Stimulated activated CD4-positive, alpha-beta T cell treated with anti-CD3 and anti-CD28 coated beads, TNF-alpha, amount 100 ng/mL, for 48 hours (primary cell): ENCODE measurements around the gene LPCAT1.
A peak's percentile ranks its signal among the peaks of the same experiment; 100 is the strongest.
"Not testable (repeated sequence)": the region's sequence is repeated elsewhere in the genome, so short reads cannot be mapped to it uniquely, and the experiment has no call there.

ENCODE experiments used
- DNase-seq, 3 donors: peaks; one replicate each; pipeline ENCODE4 v3.0.0-alpha.2; 2020; ENCODE audit warnings: low read depth in 3 of 3

The LPCAT1 gene

GRCh38 chr5:1480217-1480616, 43.5 kb downstream of the LPCAT1 start:
- no peak for DNase-seq

- DNase-seq = peak in 1 of 3 donors; percentile 21
Measured at GRCh38 chr5:1479581-1480188, 44.1 kb downstream of the LPCAT1 start.

- DNase-seq = no peak
Measured at GRCh38 chr5:1479066-1479465, 44.7 kb downstream of the LPCAT1 start.

- no peak for DNase-seq
Measured at GRCh38 chr5:1478271-1479035, 45.3 kb downstream of the LPCAT1 start.

- DNase-seq = no peak
Measured at GRCh38 chr5:1477341-1477740, 46.4 kb downstream of the LPCAT1 start.

GRCh38 chr5:1476967-1477310, 46.8 kb downstream of the LPCAT1 start:
- no peak for DNase-seq

- no peak for DNase-seq
Measured at GRCh38 chr5:1476181-1476966, 47.4 kb downstream of the LPCAT1 start.

GRCh38 chr5:1475544-1475900, 48.2 kb downstream of the LPCAT1 start:
- not testable (repeated sequence) for DNase-seq

- no peak for DNase-seq
Measured at GRCh38 chr5:1474866-1475543, 48.8 kb downstream of the LPCAT1 start.

- no peak for DNase-seq
Measured at GRCh38 chr5:1474183-1474839, 49.4 kb downstream of the LPCAT1 start.

- DNase-seq = no peak
Measured at GRCh38 chr5:1473746-1474145, 50.0 kb downstream of the LPCAT1 start.

- DNase-seq = no peak
Measured at GRCh38 chr5:1472964-1473628, 50.7 kb downstream of the LPCAT1 start.

- DNase-seq = no peak
Measured at GRCh38 chr5:1471997-1472963, 51.5 kb downstream of the LPCAT1 start.

GRCh38 chr5:1471240-1471853, 52.4 kb downstream of the LPCAT1 start:
- DNase-seq = no peak

GRCh38 chr5:1470762-1471211, 53.0 kb downstream of the LPCAT1 start:
- DNase-seq = no peak

- DNase-seq = no peak
Measured at GRCh38 chr5:1468629-1469527, 54.9 kb downstream of the LPCAT1 start.

- no peak for DNase-seq
Measured at GRCh38 chr5:1468247-1468612, 55.5 kb downstream of the LPCAT1 start.
